SK-N-SH treated with all-trans-retinoic acid at 6 μM for 48 hours (cell line): ENCODE results near the gene UBA52.

Experiments
- TCF4 ChIP-seq: fragments of 250-450 bp; sonication (Bioruptor Pico); IDR thresholded peaks from 2 replicates; pipeline ENCODE4 v1.8.0; 2021; ENCODE audit warnings: mild to moderate bottlenecking, moderate library complexity, borderline replicate concordance
- ZC3H10 ChIP-seq: fragments of 250-450 bp; sonication (Bioruptor Pico); IDR thresholded peaks from 2 replicates; pipeline ENCODE4 v1.5.1; 2021; ENCODE audit warnings: mild to moderate bottlenecking, moderate library complexity
- ZFP3 ChIP-seq: fragments of 250-450 bp; sonication (Bioruptor Pico); IDR thresholded peaks from 2 replicates; pipeline ENCODE4 v1.5.0; 2020; ENCODE audit warnings: mild to moderate bottlenecking, moderate library complexity
- ZFP30 ChIP-seq: fragments of 450-650 bp; formaldehyde crosslinking; IDR thresholded peaks from 2 replicates; pipeline ENCODE4 v1.5.0; 2022; ENCODE audit warnings: mild to moderate bottlenecking, moderate library complexity
- TF ChIP-seq, protein P1 (sequence below): fragments of 250-450 bp; sonication (Bioruptor Pico); IDR thresholded peaks from 2 replicates; pipeline ENCODE4 v1.8.0; 2020; ENCODE audit warnings: mild to moderate bottlenecking, moderate library complexity, borderline replicate concordance

DNA sequence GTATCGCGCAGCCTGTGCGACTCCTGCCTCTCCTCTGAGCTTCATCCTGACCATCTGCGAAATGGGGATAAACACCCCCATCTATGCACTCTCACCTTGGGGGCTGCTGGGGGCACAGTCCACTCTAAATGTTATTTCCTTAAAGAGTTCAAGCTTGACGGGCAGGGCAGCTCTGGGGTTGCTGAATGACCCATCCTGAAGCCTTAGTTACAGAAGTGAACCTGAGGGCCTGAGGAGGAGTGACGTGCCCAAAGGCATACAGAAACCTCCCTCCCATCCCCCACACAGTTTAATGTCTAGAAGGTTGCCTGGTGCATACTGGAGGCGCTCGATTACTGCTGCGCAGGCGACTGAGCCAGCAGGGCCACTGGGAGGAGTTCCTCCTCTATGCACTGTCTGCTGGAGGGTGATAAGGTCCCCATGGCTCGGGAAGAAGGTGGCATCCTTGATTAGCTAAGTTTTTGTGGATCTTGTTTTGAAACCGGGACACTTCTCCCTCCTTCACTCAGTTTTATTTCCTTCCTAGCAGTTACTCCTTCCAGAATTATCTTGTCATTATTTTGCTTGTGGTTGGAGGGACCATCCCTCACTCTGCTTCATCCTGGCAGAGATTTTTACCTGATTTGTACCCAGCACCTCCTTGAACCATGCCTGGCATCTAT is 27.7 kb upstream of the UBA52 start:
- TF ChIP-seq TCF4 (CRISPR knock-in tag) (no peak), ZC3H10 (CRISPR knock-in tag) (no peak), ZFP3 (CRISPR knock-in tag) (no peak), ZFP30 (CRISPR knock-in tag) (no peak)
- TF ChIP-seq, protein P1, sequence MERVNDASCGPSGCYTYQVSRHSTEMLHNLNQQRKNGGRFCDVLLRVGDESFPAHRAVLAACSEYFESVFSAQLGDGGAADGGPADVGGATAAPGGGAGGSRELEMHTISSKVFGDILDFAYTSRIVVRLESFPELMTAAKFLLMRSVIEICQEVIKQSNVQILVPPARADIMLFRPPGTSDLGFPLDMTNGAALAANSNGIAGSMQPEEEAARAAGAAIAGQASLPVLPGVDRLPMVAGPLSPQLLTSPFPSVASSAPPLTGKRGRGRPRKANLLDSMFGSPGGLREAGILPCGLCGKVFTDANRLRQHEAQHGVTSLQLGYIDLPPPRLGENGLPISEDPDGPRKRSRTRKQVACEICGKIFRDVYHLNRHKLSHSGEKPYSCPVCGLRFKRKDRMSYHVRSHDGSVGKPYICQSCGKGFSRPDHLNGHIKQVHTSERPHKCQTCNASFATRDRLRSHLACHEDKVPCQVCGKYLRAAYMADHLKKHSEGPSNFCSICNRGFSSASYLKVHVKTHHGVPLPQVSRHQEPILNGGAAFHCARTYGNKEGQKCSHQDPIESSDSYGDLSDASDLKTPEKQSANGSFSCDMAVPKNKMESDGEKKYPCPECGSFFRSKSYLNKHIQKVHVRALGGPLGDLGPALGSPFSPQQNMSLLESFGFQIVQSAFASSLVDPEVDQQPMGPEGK (CRISPR knock-in tag) = no peak
